Trophoblast cell (in vitro differentiated cells and primary cell): ENCODE data around the gene ST7.

Source experiments
- DNase-seq, 2 donors: peaks; one replicate each; pipeline ENCODE4 v3.0.0-alpha.2; 2016
- H2AFZ ChIP-seq: 2 replicates; pipeline ENCODE4 v1.6.1; 2013; ENCODE audit warnings: low read length, moderate library complexity, mild to moderate bottlenecking; ENCODE audit not compliant: insufficient read depth, poor library complexity
- H2AK5ac ChIP-seq: 2 replicates; pipeline ENCODE4 v1.6.1; 2013; ENCODE audit warnings: mild to moderate bottlenecking, low read length
- H2BK120ac ChIP-seq: 2 replicates; pipeline ENCODE4 v1.6.1; 2013; ENCODE audit warnings: low read length, mild to moderate bottlenecking, moderate library complexity; ENCODE audit not compliant: insufficient read depth, poor library complexity
- H2BK12ac ChIP-seq: 2 replicates; pipeline ENCODE4 v1.6.1; 2013; ENCODE audit warnings: mild to moderate bottlenecking, low read length, moderate library complexity
- H2BK5ac ChIP-seq: 2 replicates; pipeline ENCODE4 v1.6.1; 2013; ENCODE audit warnings: low read length, low read depth, moderate library complexity, mild to moderate bottlenecking; ENCODE audit not compliant: poor library complexity
- H3K14ac ChIP-seq: 2 replicates; pipeline ENCODE4 v1.6.1; 2013; ENCODE audit warnings: mild to moderate bottlenecking, low read length
- H3K18ac ChIP-seq: 2 replicates; pipeline ENCODE4 v1.6.1; 2013; ENCODE audit warnings: mild to moderate bottlenecking, low read length
- H3K23ac ChIP-seq: 2 replicates; pipeline ENCODE4 v1.6.1; 2013; ENCODE audit warnings: low read length
- H3K27ac ChIP-seq: 2 replicates; pipeline ENCODE4 v1.5.1; 2013; ENCODE audit warnings: low read depth, mild to moderate bottlenecking, inconsistent platforms, low read length, moderate library complexity
- H3K27me3 ChIP-seq: 2 replicates; pipeline ENCODE4 v1.6.1; 2013; ENCODE audit warnings: inconsistent platforms, mild to moderate bottlenecking, low read length, moderate library complexity; ENCODE audit not compliant: insufficient read depth
- H3K36me3 ChIP-seq, 2 experiments: 1 replicate in 1 of 2; 2 replicates in 1 of 2; pipeline ENCODE4 v1.6.1; 2013; ENCODE audit warnings: low read length in 2 of 2, mild to moderate bottlenecking in 2 of 2, moderate library complexity in 1 of 2; ENCODE audit not compliant: insufficient read depth in 2 of 2, control insufficient read depth in 1 of 2
- H3K4ac ChIP-seq: 2 replicates; pipeline ENCODE4 v1.6.1; 2013; ENCODE audit warnings: low read depth, mild to moderate bottlenecking, low read length, moderate library complexity
- H3K4me1 ChIP-seq, 2 experiments: 1 replicate in 1 of 2; 2 replicates in 1 of 2; pipeline ENCODE4 v1.6.1; 2013; ENCODE audit warnings: low read length in 2 of 2, mild to moderate bottlenecking in 2 of 2, moderate library complexity in 1 of 2; ENCODE audit not compliant: insufficient read depth in 2 of 2, control insufficient read depth in 1 of 2
- H3K4me2 ChIP-seq: 2 replicates; pipeline ENCODE4 v1.6.1; 2013; ENCODE audit warnings: inconsistent platforms, mild to moderate bottlenecking, low read length, moderate library complexity
- H3K4me3 ChIP-seq: 2 replicates; pipeline ENCODE4 v1.5.1; 2013; ENCODE audit warnings: mild to moderate bottlenecking, low read depth, low read length, inconsistent platforms
- H3K79me1 ChIP-seq: one replicate; pipeline ENCODE4 v1.6.1; 2013; ENCODE audit warnings: low read length
- H3K79me2 ChIP-seq: 2 replicates; pipeline ENCODE4 v1.6.1; 2013; ENCODE audit warnings: low read length, mild to moderate bottlenecking; ENCODE audit not compliant: control insufficient read depth, insufficient read depth, poor library complexity
- H3K9ac ChIP-seq: 2 replicates; pipeline ENCODE4 v1.6.1; 2013; ENCODE audit warnings: mild to moderate bottlenecking, low read length
- H3K9me3 ChIP-seq: 2 replicates; pipeline ENCODE4 v1.6.1; 2013; ENCODE audit warnings: low read depth, mild to moderate bottlenecking, control low read depth, inconsistent platforms, low read length; ENCODE audit not compliant: insufficient read depth
- H4K12ac ChIP-seq: 2 replicates; pipeline ENCODE4 v1.6.1; 2013; ENCODE audit warnings: low read depth, mild to moderate bottlenecking, low read length, moderate library complexity
- H4K8ac ChIP-seq: 2 replicates; pipeline ENCODE4 v1.6.1; 2013; ENCODE audit warnings: low read depth, mild to moderate bottlenecking, low read length, moderate library complexity
- H4K91ac ChIP-seq: one replicate; pipeline ENCODE4 v1.6.1; 2013; ENCODE audit warnings: low read depth, mild to moderate bottlenecking, low read length, moderate library complexity
- WGBS: extraction: QIAGEN DNeasy Blood & Tissue Kit; methylation state at CpG from one replicate; pipeline ENCODE4 v1.1.7; 2013; ENCODE audit warnings: missing lambda C conversion rate; ENCODE audit not compliant: insufficient read length, insufficient coverage; ENCODE audit errors: extremely low coverage; 5-methylcytosine and 5-hydroxymethylcytosine counted together

ST7 gene

DNA sequence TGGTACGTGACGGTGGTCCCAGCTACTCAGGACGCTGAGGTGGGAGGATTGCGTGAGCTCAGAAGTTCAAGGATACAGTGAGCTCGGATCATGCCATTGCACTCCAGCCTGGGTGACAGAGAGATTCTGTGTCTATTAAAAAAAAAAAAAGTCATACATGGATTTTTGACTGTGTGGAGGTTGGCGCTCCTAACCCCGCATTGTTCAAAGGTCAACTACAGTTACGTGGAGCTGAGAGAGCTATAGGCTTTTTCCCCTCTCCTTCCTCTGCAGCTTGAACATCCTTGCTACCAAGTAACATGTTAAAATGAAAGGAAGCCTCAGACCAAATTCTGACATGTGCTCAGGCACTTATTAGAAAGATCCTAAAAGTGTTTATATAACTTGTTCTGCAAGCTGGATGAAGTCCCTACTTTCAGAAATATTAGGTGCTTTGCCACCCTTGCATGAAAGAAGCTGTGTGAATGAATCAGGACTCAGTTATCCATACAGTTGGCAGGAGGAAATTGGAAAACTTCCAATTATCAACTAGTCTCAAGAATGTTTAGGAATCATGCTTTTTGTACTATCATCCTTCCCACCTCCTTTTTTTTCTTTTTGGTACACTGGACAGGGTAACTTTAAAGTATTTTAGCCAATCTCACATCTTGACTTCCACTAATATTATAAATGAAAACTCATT is 12.5 kb upstream of the ST7 start:
- Histone ChIP-seq H4K91ac (no peak overlapping the region), H2BK120ac (no peak overlapping the region), H3K4me2 (no peak overlapping the region), H3K9me3 (no peaks in the 10 kb centered on the region), H2AFZ (no peak overlapping the region), H3K23ac (no peak overlapping the region), H4K8ac (no peak overlapping the region), H2BK5ac (no peak overlapping the region), H3K79me2 (no peaks in the 10 kb centered on the region), H4K12ac (no peak overlapping the region), H3K14ac (no peak overlapping the region), H3K4ac (no peak overlapping the region), H3K18ac (no peak overlapping the region), H3K27me3 (no peaks in the 10 kb centered on the region), H3K36me3 (no peaks in the 10 kb centered on the region), H3K27ac (no peak overlapping the region), H3K9ac (no peak overlapping the region), H2AK5ac (no peak overlapping the region), H3K4me3 (no peak overlapping the region), H3K4me1 (no peaks in the 10 kb centered on the region), H2BK12ac (no peak overlapping the region), H3K79me1 (no peaks in the 10 kb centered on the region)
- DNase-seq, result no peak
- WGBS, result no CpG with 5 or more reads among the region's 8 CpGs

GRCh38 chr7:116942504-116942903 is 10.8 kb upstream of the ST7 start:
- no peak overlapping the region for H2AFZ ChIP-seq
- no peak overlapping the region for H3K4me2 ChIP-seq
- no peak overlapping the region for H3K18ac ChIP-seq
- H3K79me2 ChIP-seq, result no peaks in the 10 kb centered on the region
- H2AK5ac ChIP-seq, result no peak overlapping the region
- H3K27me3 ChIP-seq, result no peaks in the 10 kb centered on the region
- no CpG with 5 or more reads among the region's 2 CpGs for WGBS
- H3K79me1 ChIP-seq, result no peaks in the 10 kb centered on the region
- H3K14ac ChIP-seq, result no peak overlapping the region
- H4K12ac ChIP-seq, result no peak overlapping the region
- no peak for DNase-seq
- H3K9me3 ChIP-seq, result no peaks in the 10 kb centered on the region
- no peak overlapping the region for H2BK120ac ChIP-seq
- no peak overlapping the region for H3K9ac ChIP-seq
- H3K4me1 ChIP-seq, result no peaks in the 10 kb centered on the region
- no peak overlapping the region for H2BK5ac ChIP-seq
- no peak overlapping the region for H3K4ac ChIP-seq
- H3K36me3 ChIP-seq, result no peaks in the 10 kb centered on the region
- H3K27ac ChIP-seq, result no peak overlapping the region
- H4K8ac ChIP-seq, result no peak overlapping the region
- H2BK12ac ChIP-seq, result no peak overlapping the region
- no peak overlapping the region for H3K4me3 ChIP-seq
- H4K91ac ChIP-seq, result no peak overlapping the region
- H3K23ac ChIP-seq, result no peak overlapping the region

- H3K14ac ChIP-seq, result no peak overlapping the region
- H3K79me2 ChIP-seq, result peaks cover 5% of the 10 kb centered on the region
- H2AFZ ChIP-seq, result no peak overlapping the region
- no peak overlapping the region for H3K23ac ChIP-seq
- H2BK120ac ChIP-seq, result no peak overlapping the region
- no peaks in the 10 kb centered on the region for H3K9me3 ChIP-seq
- H2BK5ac ChIP-seq, result no peak overlapping the region
- no peak overlapping the region for H3K4ac ChIP-seq
- WGBS, result no CpG with 5 or more reads among the region's 3 CpGs
- DNase-seq, result no peak
- no peak overlapping the region for H3K9ac ChIP-seq
- no peak overlapping the region for H4K91ac ChIP-seq
- no peak overlapping the region for H3K27ac ChIP-seq
- H3K4me2 ChIP-seq, result no peak overlapping the region
- H3K18ac ChIP-seq, result no peak overlapping the region
- H4K8ac ChIP-seq, result no peak overlapping the region
- H3K4me1 ChIP-seq, result no peaks in the 10 kb centered on the region
- no peaks in the 10 kb centered on the region for H3K27me3 ChIP-seq
- peaks cover 10% of the 10 kb centered on the region for H3K79me1 ChIP-seq
- H3K4me3 ChIP-seq, result no peak overlapping the region
- no peak overlapping the region for H2BK12ac ChIP-seq
- H2AK5ac ChIP-seq, result no peak overlapping the region
- H3K36me3 ChIP-seq, result no peaks in the 10 kb centered on the region
- no peak overlapping the region for H4K12ac ChIP-seq
Observed at GRCh38 chr7:116948934-116949333, 4.4 kb upstream of the ST7 start.

- WGBS, result no CpG with 5 or more reads among the region's 9 CpGs
Observed at GRCh38 chr7:116949941-116950801, 3.1 kb upstream of the ST7 start.

More at GRCh38 chr7:116949941-116950801, 3.1 kb upstream of the ST7 start:
- H3K27ac ChIP-seq, result no peak overlapping the region
- H4K91ac ChIP-seq, result no peak overlapping the region
- H2BK12ac ChIP-seq, result no peak overlapping the region
- H3K9ac ChIP-seq, result no peak overlapping the region
- H3K23ac ChIP-seq, result no peak overlapping the region
- H3K9me3 ChIP-seq, result no peaks in the 10 kb centered on the region
- no peak overlapping the region for H3K4me2 ChIP-seq
- no peak overlapping the region for H3K4ac ChIP-seq
- H3K27me3 ChIP-seq, result no peaks in the 10 kb centered on the region
- H2BK5ac ChIP-seq, result no peak overlapping the region
- H3K36me3 ChIP-seq, result no peaks in the 10 kb centered on the region
- H3K18ac ChIP-seq, result no peak overlapping the region
- no peak overlapping the region for H3K14ac ChIP-seq
- H3K4me1 ChIP-seq, result peaks cover 0 to 2% of the 10 kb centered on the region in 2 experiments
- H2AFZ ChIP-seq, result no peak overlapping the region
- DNase-seq, result no peak
- no peak overlapping the region for H2BK120ac ChIP-seq
- H3K79me1 ChIP-seq, result peaks cover 14% of the 10 kb centered on the region
- H4K12ac ChIP-seq, result no peak overlapping the region
- H3K79me2 ChIP-seq, result peaks cover 12% of the 10 kb centered on the region
- no peak overlapping the region for H2AK5ac ChIP-seq
- H3K4me3 ChIP-seq, result no peak overlapping the region
- H4K8ac ChIP-seq, result no peak overlapping the region
